ENCODE results near the gene OR1M1.

Gene OR1M1

DNA sequence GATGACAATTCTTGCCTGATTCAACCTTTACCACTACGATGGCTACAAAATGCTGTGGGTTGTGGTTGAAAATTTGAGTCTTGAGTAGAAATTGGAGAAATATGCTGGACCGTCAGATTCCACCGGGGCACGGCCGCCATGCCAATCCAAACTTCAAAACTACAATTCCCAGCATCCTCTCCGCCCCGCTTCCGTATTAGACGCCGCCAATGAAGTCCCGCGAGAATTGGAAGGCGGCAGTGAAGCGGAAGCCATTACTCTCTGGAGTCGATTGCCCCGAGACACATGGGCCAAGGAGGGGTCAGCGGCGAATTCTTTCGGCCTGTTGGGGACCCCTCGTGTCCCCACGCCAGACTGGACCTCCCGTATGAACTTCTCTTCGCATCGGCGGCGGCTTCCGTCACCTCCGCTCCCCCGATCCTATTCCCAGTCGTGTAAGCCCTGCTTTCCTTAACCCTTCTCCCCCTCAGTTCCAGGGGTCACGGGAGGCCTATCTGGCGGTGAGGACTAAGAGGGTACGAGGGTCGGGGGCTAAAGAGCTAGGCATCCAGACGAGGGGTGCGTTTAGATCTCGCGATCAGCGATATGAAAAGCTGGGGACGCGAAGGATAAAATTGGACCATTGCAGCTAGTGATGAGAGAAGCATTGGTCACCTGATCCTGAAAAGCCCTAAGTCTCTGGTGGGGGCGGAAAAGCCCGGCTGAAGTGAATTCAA lies 53.5 kb downstream of the OR1M1 start, which contains the start of gene ZNF317:
TSS of gene ZNF317 (plus strand) at position 239 of the 716 bp plus-strand sequence. CDS start 15,620 bp downstream, outside the sequence.
- H3K27me3 ChIP-seq (ENCODE audit: low read length) = no peaks in the 10 kb centered on the region
- H3K36me3 ChIP-seq (ENCODE audit: low read length) = peaks cover 35% of the 10 kb centered on the region
- peaks cover 20% of the 10 kb centered on the region for H3K9me3 ChIP-seq (ENCODE audit: insufficient read depth, low read length)
- TF ChIP-seq, protein P1, sequence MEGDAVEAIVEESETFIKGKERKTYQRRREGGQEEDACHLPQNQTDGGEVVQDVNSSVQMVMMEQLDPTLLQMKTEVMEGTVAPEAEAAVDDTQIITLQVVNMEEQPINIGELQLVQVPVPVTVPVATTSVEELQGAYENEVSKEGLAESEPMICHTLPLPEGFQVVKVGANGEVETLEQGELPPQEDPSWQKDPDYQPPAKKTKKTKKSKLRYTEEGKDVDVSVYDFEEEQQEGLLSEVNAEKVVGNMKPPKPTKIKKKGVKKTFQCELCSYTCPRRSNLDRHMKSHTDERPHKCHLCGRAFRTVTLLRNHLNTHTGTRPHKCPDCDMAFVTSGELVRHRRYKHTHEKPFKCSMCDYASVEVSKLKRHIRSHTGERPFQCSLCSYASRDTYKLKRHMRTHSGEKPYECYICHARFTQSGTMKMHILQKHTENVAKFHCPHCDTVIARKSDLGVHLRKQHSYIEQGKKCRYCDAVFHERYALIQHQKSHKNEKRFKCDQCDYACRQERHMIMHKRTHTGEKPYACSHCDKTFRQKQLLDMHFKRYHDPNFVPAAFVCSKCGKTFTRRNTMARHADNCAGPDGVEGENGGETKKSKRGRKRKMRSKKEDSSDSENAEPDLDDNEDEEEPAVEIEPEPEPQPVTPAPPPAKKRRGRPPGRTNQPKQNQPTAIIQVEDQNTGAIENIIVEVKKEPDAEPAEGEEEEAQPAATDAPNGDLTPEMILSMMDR (IDR thresholded peaks at IDR 0.05; ENCODE audit: insufficient read depth, low read length, poor library complexity, severe bottlenecking) = no peak
- no peak for TF ChIP-seq EZH2phosphoT487 (conservative IDR thresholded peaks at IDR 0.05; ENCODE audit: low read length)
- 0 out of 2 replicates have a peak, but pooled peaks cover 4% of the 10 kb centered on the region for H4K20me1 ChIP-seq (ENCODE audit: low read depth, low read length)
- H3K4me3 ChIP-seq (ENCODE audit: insufficient read depth, low read length, poor library complexity, severe bottlenecking) = peak within 1 kb of the TSS; percentile 91
- H3F3A ChIP-seq (ENCODE audit: insufficient read depth) = peaks cover 3% of the 10 kb centered on the region; the same call in 1 of the 2 replicates
- H3K9me2 ChIP-seq (replicated peaks; ENCODE audit: insufficient read depth, low read length) = no peaks in the 10 kb centered on the region
- H3K9ac ChIP-seq (ENCODE audit: low read length) = peak within 1 kb of the TSS; percentile 97
- H3K79me2 ChIP-seq (ENCODE audit: insufficient read depth, low read length) = peaks cover 52% of the 10 kb centered on the region
- H2AFZ ChIP-seq (ENCODE audit: low read depth, low read length, severe bottlenecking) = peak within 1 kb of the TSS; percentile 87
- H3K27ac ChIP-seq (ENCODE audit: low read depth, low read length) = peak within 1 kb of the TSS; percentile 53
- H3K4me2 ChIP-seq (ENCODE audit: low read depth, low read length, poor library complexity, severe bottlenecking) = peak within 1 kb of the TSS; percentile 84

DNA sequence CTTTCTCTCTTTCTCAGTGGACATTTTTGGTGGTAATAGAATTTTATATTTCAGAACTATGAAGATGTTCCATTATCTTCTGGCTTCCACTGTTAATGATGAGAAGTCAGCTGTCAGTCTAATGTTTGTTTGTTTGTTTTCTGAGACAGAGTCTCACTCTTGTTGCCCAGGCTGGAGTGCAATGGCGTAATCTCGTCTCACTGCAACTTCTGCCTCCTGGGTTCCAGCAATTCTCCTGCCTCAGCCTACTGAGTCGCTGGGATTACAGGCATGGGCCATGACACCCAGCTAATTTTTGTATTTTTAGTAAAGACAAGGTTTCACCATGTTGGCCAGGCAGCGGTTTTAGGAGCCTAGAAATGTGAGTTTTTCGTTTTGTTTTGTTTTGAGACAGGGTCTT lies 58.1 kb downstream of the OR1M1 start:
- H3K9ac ChIP-seq (ENCODE audit: low read length) = no peak overlapping the region
- no peaks in the 10 kb centered on the region for H3K9me2 ChIP-seq (replicated peaks; ENCODE audit: insufficient read depth, low read length)
- H3K79me2 ChIP-seq (ENCODE audit: insufficient read depth, low read length) = peaks cover 98% of the 10 kb centered on the region
- H3K36me3 ChIP-seq (ENCODE audit: low read length) = peaks cover 62% of the 10 kb centered on the region
- TF ChIP-seq, protein P1 (IDR thresholded peaks at IDR 0.05; ENCODE audit: insufficient read depth, low read length, poor library complexity, severe bottlenecking) = no peak
- TF ChIP-seq EZH2phosphoT487 (conservative IDR thresholded peaks at IDR 0.05; ENCODE audit: low read length) = no peak
- H3K9me3 ChIP-seq (ENCODE audit: insufficient read depth, low read length) = peaks cover 27% of the 10 kb centered on the region
- no peak overlapping the region for H3K4me3 ChIP-seq (ENCODE audit: insufficient read depth, low read length, poor library complexity, severe bottlenecking)
- H4K20me1 ChIP-seq (ENCODE audit: low read depth, low read length) = peaks cover 10% of the 10 kb centered on the region; the same call in 1 of the 2 replicates
- no peak overlapping the region for H3K27ac ChIP-seq (ENCODE audit: low read depth, low read length)
- H2AFZ ChIP-seq (ENCODE audit: low read depth, low read length, severe bottlenecking) = no peak overlapping the region
- H3K4me2 ChIP-seq (ENCODE audit: low read depth, low read length, poor library complexity, severe bottlenecking) = no peak overlapping the region
- H3K27me3 ChIP-seq (ENCODE audit: low read length) = no peaks in the 10 kb centered on the region
- H3F3A ChIP-seq (ENCODE audit: insufficient read depth) = no peaks in the 10 kb centered on the region

Data from SU-DHL-6 (cell line).